ENCODE results near the gene ZNF227.

DNA sequence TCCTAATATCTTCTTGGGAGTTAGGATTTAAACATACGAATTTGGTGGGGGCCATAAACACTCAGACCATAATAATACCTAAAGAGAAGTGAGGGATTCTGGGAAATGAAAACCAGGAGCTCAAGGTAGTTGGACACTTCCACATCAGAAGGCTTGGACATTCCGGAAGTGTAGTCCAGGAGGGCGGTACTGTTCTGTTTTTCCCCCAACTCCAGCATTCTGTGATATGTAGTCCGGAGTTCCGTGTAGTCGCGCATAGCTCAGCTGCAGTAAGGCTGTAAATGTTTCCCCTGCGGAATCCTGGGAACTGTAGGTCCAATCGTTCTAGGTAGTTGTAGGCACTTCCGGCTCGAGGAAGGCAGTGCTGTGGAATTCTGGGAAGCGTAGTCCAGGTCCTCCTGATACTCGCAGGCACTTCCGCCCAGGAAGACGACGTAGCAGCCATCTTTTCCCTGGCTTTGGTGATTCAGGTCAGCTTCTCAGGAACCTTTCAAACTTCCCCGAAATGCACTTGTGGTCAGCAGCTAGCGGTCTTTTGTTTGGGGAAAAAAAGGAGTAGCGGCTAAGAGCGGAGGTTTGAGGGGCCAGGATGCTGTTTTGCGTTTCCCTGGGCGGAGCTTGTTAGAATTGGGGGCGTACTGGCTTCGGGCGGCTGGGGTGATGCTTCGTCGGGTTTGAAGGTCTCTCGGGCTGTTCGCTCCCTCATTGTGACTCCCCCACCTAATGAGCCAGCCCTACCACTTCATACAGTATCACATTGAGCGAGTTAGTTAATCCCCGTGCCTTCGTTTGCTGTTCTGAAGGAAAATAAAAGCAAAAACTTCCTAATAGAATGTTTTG is 47.4 kb upstream of the ZNF227 start, which contains the start of gene ZNF226:
- TF ChIP-seq, protein P1, sequence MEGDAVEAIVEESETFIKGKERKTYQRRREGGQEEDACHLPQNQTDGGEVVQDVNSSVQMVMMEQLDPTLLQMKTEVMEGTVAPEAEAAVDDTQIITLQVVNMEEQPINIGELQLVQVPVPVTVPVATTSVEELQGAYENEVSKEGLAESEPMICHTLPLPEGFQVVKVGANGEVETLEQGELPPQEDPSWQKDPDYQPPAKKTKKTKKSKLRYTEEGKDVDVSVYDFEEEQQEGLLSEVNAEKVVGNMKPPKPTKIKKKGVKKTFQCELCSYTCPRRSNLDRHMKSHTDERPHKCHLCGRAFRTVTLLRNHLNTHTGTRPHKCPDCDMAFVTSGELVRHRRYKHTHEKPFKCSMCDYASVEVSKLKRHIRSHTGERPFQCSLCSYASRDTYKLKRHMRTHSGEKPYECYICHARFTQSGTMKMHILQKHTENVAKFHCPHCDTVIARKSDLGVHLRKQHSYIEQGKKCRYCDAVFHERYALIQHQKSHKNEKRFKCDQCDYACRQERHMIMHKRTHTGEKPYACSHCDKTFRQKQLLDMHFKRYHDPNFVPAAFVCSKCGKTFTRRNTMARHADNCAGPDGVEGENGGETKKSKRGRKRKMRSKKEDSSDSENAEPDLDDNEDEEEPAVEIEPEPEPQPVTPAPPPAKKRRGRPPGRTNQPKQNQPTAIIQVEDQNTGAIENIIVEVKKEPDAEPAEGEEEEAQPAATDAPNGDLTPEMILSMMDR (conservative IDR thresholded peaks at IDR 0.05; ENCODE audit: low read depth, low read length), result no peak
- no peak for TF ChIP-seq EZH2 (IDR thresholded peaks at IDR 0.05; ENCODE audit: borderline replicate concordance, low read depth, low read length, poor library complexity, severe bottlenecking)
